HG03432 (cell line): Measurements from ENCODE around the gene NKAIN2.
"Not testable (repeated sequence)": the region's sequence is repeated elsewhere in the genome, so short reads cannot be mapped to it uniquely, and the experiment has no call there.

Source experiments
- ATAC-seq: cut with Tn5 transposase; IDR thresholded peaks from one replicate; pipeline ENCODE4 v1.9.1; 2021; ENCODE audit warnings: mild to moderate bottlenecking, moderate library complexity; ENCODE audit not compliant: unreplicated experiment

The NKAIN2 gene

GRCh38 chr6:124659427-124659826, 855.8 kb downstream of the NKAIN2 start:
- no peak for ATAC-seq

DNA sequence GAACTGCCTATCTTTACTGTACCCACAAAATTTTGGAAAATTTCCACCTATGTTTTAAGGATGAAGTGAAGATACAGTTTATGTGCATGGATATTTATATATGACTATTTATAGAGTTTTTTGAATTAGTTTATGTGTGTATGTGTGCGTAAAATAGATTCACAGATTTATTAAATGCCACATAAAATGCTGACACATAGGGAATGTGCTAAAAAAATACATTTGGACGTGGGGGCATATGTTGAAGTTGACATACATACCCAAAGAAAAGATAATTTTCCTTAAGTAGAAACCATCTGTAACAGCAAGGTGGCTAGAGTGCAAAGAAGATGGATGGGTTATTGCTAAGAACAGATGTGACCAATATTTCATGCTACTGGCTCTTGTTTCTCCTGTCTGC, 856.5 kb downstream of the NKAIN2 start:
- ATAC-seq, result no peak

DNA sequence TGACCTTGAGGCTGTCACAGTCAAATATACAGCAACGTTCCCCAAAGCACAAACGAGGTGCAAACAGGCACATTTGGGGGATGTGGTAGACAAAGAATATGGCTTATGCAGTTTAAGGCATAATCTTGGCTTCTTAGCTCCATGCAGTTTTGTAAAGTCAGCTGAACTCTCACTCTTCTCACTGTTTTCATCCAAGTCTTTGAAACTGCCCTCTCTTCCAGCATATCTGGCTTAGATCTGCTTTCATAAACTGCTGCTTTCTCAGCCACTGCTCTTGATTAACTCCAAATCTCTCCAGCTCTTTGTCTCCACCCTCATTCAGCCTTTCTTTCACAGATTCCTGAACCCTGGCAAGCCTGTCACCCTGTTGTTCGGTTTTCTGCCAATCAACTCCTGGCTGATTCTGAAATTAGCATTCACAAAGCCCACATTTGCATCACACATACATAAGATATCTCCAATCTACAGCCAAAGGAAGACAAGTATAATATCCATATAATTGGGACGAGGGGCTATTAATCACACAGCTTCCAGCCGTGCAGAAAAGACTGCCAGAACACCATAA, 857.5 kb downstream of the NKAIN2 start:
- no peak for ATAC-seq

- ATAC-seq, result no peak
These were observed 864.4 kb downstream of the NKAIN2 start for GRCh38 chr6:124668028-124668427.

- ATAC-seq, result no peak
These were observed 866.2 kb downstream of the NKAIN2 start for GRCh38 chr6:124669713-124670480.

- no peak for ATAC-seq
These were observed 867.1 kb downstream of the NKAIN2 start for GRCh38 chr6:124670801-124671200.

GRCh38 chr6:124671324-124671723, 867.7 kb downstream of the NKAIN2 start:
- no peak for ATAC-seq

GRCh38 chr6:124674042-124674441, 870.4 kb downstream of the NKAIN2 start:
- no peak for ATAC-seq

DNA sequence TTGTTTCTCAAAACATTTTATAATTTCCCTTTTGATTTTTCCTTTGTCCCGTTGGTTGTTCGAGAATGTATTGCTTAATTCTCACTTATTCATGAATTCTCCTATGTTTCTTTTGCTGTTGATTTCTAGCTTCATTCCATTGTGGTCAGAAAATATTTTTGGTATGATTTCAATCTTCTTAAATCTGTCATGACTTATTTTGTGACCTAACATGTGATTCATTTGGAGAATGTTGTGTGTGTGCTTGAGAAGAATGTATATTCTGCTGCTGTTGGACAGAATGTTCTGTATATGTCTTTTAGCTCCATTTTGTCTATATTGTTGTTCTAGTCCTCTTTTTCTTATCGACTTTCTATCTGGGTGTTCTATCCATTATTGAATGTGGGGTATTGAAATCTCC, 872.4 kb downstream of the NKAIN2 start:
- no peak for ATAC-seq

DNA sequence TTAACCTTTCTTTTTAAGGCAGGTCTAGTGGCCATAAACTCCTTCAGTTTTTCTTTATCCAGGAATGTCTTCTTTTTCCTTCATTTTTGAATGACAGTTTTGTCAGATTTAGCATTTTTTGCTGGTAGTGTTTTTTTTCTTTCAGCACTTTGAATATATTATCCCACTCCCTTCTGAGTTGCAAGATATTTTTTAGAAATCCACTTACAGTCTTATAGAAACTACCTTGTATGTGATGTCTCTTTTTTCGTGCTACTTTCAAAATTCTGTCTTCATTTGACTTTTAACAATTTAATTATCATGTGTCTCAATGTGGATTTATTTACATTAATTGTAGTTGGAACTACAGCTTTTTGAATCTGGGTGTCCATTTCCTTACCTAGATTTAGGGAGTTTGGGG, 874.2 kb downstream of the NKAIN2 start:
- no peak for ATAC-seq

DNA sequence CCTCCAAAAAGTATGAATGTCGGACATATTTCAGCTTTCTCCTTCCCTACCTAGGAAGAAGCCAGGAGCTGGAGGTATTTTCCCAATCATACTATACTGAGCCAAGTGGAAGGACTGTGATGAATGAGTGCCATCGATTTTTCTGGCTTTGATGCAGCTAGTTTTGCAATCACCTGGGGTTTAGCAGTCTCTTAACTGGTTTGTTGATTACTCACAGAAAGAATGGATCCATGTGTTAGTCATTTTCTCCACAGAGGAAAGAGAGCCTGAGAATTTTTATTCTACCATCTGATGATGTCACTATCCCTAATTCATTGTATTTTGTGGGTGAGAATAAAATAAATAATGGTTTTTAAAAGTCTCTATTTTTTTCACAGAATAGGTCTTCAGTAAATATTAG, 875.7 kb downstream of the NKAIN2 start:
- no peak for ATAC-seq

DNA sequence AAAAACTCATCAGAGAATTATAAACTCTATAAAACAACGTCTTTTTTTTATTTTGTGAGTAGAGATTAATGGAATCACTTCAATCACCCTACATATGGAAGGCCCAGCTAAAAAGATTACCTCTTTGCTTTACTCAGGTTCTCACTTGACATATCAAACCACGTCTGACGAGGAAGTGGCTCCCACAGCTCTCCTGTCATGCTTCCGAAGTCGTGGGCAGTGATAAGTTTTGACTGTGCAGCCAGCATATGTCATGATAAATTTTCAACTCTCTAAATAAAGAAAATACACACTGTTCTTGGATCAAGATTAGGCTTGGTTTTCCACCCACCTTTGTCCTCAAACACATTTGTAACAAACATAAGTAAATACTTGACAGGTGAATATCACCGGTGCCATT, 879.1 kb downstream of the NKAIN2 start:
- no peak for ATAC-seq

- ATAC-seq, result no peak
These were observed 879.8 kb downstream of the NKAIN2 start for GRCh38 chr6:124683507-124683906.

- ATAC-seq, result no peak
These were observed 881.0 kb downstream of the NKAIN2 start for GRCh38 chr6:124684621-124685020.

- no peak for ATAC-seq
These were observed 884.7 kb downstream of the NKAIN2 start for GRCh38 chr6:124688369-124688768.

DNA sequence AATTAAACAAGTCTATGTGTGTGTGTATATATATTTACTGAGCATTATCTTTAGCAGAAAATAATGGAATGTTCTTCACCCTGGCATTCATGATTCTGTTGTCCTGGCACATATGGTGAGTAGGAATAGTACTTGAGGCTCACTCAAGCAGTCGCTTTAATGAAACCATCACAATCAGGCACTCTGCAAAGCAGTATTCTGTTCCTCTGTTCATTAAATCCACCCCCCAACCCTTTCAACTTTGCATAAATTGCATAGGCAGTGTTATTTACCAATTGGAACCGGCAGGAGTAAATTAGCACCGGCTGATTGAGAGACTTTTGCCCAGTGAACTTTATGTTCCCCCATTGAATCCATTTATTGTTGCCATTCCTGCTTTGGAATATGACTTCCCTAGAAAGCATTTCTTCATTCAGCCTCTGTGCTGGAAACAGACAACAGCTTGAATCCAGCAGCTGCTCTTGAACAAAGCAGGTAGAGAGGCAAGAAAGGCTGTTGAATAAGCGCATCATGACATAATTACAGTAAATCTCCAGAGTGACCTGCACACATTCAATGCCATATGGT, 890.6 kb downstream of the NKAIN2 start:
- no peak for ATAC-seq

DNA sequence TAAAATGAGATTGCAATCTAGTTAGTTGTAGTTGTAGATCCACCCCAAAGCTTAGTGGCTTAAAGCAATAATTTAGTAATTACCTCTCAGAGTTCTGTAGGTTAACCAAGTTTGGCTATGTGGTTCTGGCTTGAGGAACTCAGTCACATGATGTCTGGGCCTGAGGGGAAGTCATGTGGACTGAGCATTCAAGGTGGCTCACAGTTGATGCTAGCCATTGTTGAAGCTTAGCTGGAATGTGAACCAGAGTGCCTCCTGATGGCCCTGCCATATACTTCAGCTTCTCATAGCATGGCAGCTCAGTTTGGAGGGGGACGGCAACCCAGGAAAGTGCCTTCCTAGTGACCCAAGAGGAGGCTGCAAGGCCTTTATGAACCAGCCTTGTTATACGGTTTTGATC, 895.4 kb downstream of the NKAIN2 start:
- no peak for ATAC-seq

DNA sequence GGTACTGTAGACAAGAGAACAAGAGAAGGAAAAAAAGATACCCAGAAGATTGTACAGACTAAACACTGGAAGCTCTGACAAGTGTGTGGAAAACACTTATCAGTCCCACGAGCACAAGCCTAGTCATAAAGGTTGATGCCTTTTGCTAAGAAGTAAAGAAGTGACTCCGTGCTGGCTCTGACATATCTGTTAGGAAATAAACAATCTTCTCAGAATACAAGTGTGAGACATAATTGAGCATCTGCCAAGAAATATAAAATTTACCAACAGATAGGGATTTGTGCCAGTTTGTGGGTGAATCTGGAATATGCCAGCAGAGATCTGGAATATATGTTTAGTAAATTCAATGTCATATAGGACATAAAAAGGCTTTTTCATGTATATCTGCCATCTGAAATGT, 899.9 kb downstream of the NKAIN2 start:
- no peak for ATAC-seq

- not testable (repeated sequence) for ATAC-seq
These were observed 908.9 kb downstream of the NKAIN2 start for GRCh38 chr6:124712532-124712931.

- no peak for ATAC-seq
These were observed 911.1 kb downstream of the NKAIN2 start for GRCh38 chr6:124714728-124715127.

GRCh38 chr6:124719913-124720312, 916.2 kb downstream of the NKAIN2 start:
- ATAC-seq, result no peak

GRCh38 chr6:124721331-124721730, 917.7 kb downstream of the NKAIN2 start:
- ATAC-seq, result no peak
